T-helper 1 cell treated with Interleukin-12 subunit alpha and Interleukin-12 subunit beta and Interleukin-4 antibody, amounts not matched to agents 30 μg/mL and 1 μg/mL, for 36 hours (primary cell): ENCODE results near the gene GPR183.

Source experiments
- H3K27ac Mint-ChIP-seq: one replicate; pipeline ENCODE4 v1.8.0; 2021; ENCODE audit warnings: mild to moderate bottlenecking, mixed read lengths
- H3K27me3 Mint-ChIP-seq: one replicate; pipeline ENCODE4 v1.8.0; 2021; ENCODE audit warnings: low read depth, mixed read lengths
- H3K36me3 Mint-ChIP-seq: one replicate; pipeline ENCODE4 v1.8.0; 2021; ENCODE audit warnings: low read depth, mixed read lengths
- H3K4me1 Mint-ChIP-seq: one replicate; pipeline ENCODE4 v1.8.0; 2021; ENCODE audit warnings: low read depth, mixed read lengths
- H3K4me3 Mint-ChIP-seq: one replicate; pipeline ENCODE4 v1.8.0; 2021; ENCODE audit warnings: mild to moderate bottlenecking, moderate library complexity, mixed read lengths
- H3K9me3 Mint-ChIP-seq: one replicate; pipeline ENCODE4 v1.8.0; 2021; ENCODE audit warnings: mixed read lengths

Gene GPR183

DNA sequence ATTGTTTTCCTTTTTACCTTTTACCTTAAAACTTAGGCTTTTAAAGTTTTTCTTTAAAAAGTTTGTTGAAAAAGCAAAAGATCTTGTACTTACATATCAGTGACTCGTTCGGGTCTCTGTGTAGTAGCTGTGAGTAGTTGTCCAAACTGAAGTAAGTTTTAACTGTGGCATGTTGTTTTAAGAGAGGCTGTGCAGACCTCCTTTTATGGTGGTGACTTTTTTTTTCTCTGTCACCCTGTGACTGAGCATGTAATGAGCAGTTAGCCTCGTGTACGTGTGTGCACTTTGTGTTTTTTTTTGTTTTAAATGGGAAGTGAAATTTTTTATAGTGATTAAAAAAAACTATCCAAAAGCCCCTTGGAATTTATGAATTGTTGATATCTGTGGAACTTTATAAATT lies at the start of gene GPR183:
Gene GPR183, minus strand, starts transcription at position 153 of the 400 bp plus-strand sequence. CDS start 11,254 bp downstream, outside the sequence.
- Mint-ChIP-seq H3K36me3 (peaks cover 12% of the 10 kb centered on the region), H3K27me3 (no peaks in the 10 kb centered on the region), H3K27ac (peak within 1 kb of the TSS; percentile 90), H3K4me3 (peak within 1 kb of the TSS; percentile 85), H3K4me1 (peaks cover 71% of the 10 kb centered on the region), H3K9me3 (no peaks in the 10 kb centered on the region)

DNA sequence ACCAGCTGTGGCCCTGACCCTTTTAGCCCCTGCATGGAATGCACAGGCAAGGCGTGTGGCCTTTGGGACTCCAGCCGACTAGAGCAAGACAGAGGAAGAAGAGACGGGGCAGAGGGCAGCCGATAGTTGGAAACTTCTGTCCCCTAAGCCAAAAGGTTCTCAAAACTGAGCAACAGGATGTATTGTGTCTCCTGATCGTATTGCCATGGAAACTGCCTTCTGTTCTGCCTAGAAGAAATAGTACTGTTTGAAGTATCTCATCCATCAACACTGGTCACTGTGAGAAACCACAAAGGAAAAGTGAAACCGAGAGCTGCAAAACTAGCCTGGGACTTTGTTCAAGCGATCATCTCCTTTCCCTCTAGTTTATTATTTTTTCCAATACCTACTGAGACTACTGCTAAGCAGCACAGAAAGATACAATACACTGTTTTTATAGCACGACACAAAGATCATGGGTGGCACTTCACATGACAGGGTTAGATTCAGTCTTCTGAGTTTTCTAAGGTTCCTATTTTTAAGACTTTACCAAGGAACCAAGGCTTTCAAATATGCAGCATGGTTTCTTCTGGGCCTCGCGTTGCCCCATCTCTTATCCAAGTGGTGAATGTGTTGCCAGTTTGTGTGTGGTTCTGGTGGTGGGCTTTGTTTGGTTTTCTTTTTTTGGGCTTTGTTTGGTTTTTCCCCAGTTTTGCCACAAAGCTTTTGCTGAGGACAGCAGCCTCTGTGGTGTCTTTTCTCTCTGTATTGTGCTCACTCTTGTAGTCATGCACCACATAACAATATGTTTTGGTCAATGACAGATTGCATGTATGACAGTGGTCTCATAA lies 49.3 kb upstream of the GPR183 start:
- Mint-ChIP-seq H3K36me3 (peaks cover 52% of the 10 kb centered on the region), H3K4me3 (peak overlapping the region; percentile 63), H3K9me3 (no peaks in the 10 kb centered on the region), H3K4me1 (peaks cover 87% of the 10 kb centered on the region), H3K27ac (peak overlapping the region; percentile 97), H3K27me3 (peaks cover 3% of the 10 kb centered on the region)

DNA sequence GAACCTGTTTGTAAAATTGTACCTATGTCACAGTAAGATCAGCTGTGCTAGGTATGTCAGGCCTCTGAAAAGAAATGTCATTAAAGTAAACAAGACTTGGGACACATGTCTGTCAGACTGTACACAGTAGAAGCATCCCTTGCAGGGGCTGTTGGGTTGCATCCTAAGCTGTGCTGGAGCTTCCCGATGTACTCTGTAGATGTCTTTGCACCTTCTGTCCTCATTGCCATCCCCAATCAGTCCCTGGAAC lies 48.7 kb upstream of the GPR183 start:
- Mint-ChIP-seq H3K9me3 (no peaks in the 10 kb centered on the region), H3K4me1 (peaks cover 87% of the 10 kb centered on the region), H3K36me3 (peaks cover 54% of the 10 kb centered on the region), H3K27ac (peak overlapping the region; percentile 97), H3K27me3 (peaks cover 3% of the 10 kb centered on the region), H3K4me3 (peak overlapping the region; percentile 63)

GRCh38 chr13:99355267-99356011 lies 48.2 kb upstream of the GPR183 start:
- peaks cover 53% of the 10 kb centered on the region for H3K36me3 Mint-ChIP-seq
- H3K4me3 Mint-ChIP-seq, result peak overlapping the region; percentile 63
- H3K27ac Mint-ChIP-seq, result peak overlapping the region; percentile 97
- peaks cover 87% of the 10 kb centered on the region for H3K4me1 Mint-ChIP-seq
- H3K9me3 Mint-ChIP-seq, result no peaks in the 10 kb centered on the region
- peaks cover 3% of the 10 kb centered on the region for H3K27me3 Mint-ChIP-seq

DNA sequence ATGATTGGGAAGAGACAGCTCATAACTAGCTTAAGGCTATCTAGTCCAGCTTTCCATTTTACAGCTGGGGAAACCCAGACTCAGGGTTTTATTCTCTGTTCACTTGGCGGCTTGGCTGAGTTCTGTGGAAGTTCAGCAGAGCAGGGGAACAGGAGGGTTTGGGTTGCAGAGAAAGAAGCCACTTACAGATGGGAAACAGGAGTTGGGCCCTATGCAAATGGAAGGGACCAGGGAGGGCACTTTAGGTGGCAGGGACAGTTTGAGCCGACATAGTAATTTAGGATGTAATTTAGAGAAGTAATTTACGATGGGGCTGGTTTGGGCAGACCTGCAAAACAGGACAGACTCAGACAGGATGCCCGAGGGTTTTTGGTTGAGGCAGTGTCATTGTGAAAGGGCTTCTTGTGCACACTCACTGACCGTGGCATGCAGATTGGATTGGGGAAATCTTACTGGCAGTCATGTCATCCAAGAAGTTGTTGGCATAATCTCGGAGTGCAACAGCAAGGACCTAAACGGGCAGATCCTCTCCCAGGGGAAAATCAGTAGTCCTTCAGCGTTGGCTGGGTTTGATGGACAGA lies 47.3 kb upstream of the GPR183 start:
- Mint-ChIP-seq H3K27ac (peak overlapping the region; percentile 97), H3K4me3 (peak overlapping the region; percentile 45), H3K36me3 (peaks cover 50% of the 10 kb centered on the region), H3K4me1 (peaks cover 80% of the 10 kb centered on the region), H3K9me3 (no peaks in the 10 kb centered on the region), H3K27me3 (peaks cover 3% of the 10 kb centered on the region)

DNA sequence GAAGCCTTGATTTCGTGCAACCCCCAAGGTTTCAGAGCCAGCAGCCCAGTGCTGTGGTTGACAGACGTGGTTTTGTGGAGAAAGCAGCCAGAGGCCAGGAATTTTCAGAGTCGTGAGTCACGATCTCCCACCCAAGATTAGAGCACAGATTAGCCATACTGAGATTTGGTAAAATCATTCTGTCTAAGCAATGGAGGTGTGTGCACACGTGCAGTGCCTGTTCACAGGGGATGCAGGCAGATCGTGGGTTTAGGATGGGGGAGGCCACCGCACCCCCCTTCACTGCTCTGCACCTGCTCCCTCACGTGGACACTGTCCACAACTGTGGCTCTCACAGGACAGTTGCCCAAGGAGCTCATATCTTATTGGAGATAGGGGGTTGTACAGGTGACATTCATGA lies 46.6 kb upstream of the GPR183 start:
- peaks cover 3% of the 10 kb centered on the region for H3K27me3 Mint-ChIP-seq
- H3K36me3 Mint-ChIP-seq, result peaks cover 49% of the 10 kb centered on the region
- peak overlapping the region; percentile 97 for H3K27ac Mint-ChIP-seq
- H3K9me3 Mint-ChIP-seq, result no peaks in the 10 kb centered on the region
- peaks cover 74% of the 10 kb centered on the region for H3K4me1 Mint-ChIP-seq
- no peak overlapping the region for H3K4me3 Mint-ChIP-seq

DNA sequence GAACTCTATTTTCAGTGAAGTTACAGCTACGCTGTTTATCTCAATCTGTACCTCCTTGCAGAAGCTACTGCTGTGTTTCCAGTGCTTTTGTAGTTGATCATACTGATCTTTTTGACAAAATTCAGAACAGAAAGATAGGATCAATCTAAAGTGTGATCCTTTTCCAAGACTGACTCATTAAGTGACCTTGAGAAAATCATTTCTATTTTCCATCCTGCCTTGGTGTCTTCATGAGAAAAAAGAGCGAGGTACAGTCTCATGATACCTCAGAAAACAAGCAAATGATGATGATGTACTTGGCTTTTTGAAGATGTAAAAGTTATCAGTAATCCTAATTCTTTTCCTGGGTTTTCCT lies 46.0 kb upstream of the GPR183 start:
- Mint-ChIP-seq H3K4me3 (no peak overlapping the region), H3K36me3 (peaks cover 48% of the 10 kb centered on the region), H3K27ac (no peak overlapping the region), H3K27me3 (peaks cover 3% of the 10 kb centered on the region), H3K4me1 (peaks cover 72% of the 10 kb centered on the region), H3K9me3 (no peaks in the 10 kb centered on the region)

GRCh38 chr13:99352351-99353245 lies 45.4 kb upstream of the GPR183 start:
- Mint-ChIP-seq H3K36me3 (peaks cover 49% of the 10 kb centered on the region), H3K4me3 (no peak overlapping the region), H3K4me1 (peaks cover 70% of the 10 kb centered on the region), H3K27me3 (peaks cover 3% of the 10 kb centered on the region), H3K9me3 (no peaks in the 10 kb centered on the region), H3K27ac (peak overlapping the region; percentile 49)

GRCh38 chr13:99351772-99352171 lies 44.6 kb upstream of the GPR183 start:
- Mint-ChIP-seq H3K27ac (peak overlapping the region; percentile 13), H3K9me3 (no peaks in the 10 kb centered on the region), H3K36me3 (peaks cover 51% of the 10 kb centered on the region), H3K27me3 (peaks cover 3% of the 10 kb centered on the region), H3K4me3 (no peak overlapping the region), H3K4me1 (peaks cover 62% of the 10 kb centered on the region)

- Mint-ChIP-seq H3K27ac (no peak overlapping the region), H3K27me3 (peaks cover 3% of the 10 kb centered on the region), H3K9me3 (no peaks in the 10 kb centered on the region), H3K4me3 (no peak overlapping the region), H3K36me3 (peaks cover 53% of the 10 kb centered on the region), H3K4me1 (peaks cover 48% of the 10 kb centered on the region)
Measured at GRCh38 chr13:99350191-99350590, 43.0 kb upstream of the GPR183 start.

DNA sequence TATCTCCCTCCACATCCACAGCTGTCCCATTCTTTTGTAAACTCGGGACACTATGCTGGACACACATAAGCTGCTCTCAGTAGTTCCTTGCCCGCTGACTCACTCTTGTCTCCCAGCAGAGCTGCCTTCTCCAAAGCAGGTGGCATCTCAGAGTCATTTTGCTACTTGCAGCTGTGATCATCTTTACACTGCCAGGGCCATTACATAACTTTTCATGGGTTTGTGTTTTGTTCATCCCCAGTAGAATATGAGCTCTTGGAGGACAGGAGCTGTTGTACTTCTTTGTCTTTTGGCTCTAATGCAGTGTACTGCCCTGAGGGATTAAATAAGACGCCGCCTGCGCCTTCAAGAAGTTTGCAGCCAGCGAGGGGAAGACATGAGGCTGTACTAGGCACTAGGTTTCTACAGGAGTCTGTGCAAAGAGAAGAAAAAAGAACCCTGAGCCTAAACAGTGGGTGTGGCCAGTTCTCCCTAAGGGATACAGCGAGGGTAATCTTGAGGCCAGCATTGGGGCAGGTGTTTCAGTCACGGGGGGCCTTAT lies 40.8 kb upstream of the GPR183 start:
- Mint-ChIP-seq H3K4me3 (no peak overlapping the region), H3K27ac (no peak overlapping the region), H3K36me3 (peaks cover 55% of the 10 kb centered on the region), H3K4me1 (peaks cover 29% of the 10 kb centered on the region), H3K27me3 (peaks cover 3% of the 10 kb centered on the region), H3K9me3 (no peaks in the 10 kb centered on the region)

GRCh38 chr13:99347335-99347878 lies 40.2 kb upstream of the GPR183 start:
- Mint-ChIP-seq H3K36me3 (peaks cover 54% of the 10 kb centered on the region), H3K9me3 (no peaks in the 10 kb centered on the region), H3K4me3 (no peak overlapping the region), H3K4me1 (peaks cover 24% of the 10 kb centered on the region), H3K27me3 (peaks cover under 1% of the 10 kb centered on the region), H3K27ac (no peak overlapping the region)

DNA sequence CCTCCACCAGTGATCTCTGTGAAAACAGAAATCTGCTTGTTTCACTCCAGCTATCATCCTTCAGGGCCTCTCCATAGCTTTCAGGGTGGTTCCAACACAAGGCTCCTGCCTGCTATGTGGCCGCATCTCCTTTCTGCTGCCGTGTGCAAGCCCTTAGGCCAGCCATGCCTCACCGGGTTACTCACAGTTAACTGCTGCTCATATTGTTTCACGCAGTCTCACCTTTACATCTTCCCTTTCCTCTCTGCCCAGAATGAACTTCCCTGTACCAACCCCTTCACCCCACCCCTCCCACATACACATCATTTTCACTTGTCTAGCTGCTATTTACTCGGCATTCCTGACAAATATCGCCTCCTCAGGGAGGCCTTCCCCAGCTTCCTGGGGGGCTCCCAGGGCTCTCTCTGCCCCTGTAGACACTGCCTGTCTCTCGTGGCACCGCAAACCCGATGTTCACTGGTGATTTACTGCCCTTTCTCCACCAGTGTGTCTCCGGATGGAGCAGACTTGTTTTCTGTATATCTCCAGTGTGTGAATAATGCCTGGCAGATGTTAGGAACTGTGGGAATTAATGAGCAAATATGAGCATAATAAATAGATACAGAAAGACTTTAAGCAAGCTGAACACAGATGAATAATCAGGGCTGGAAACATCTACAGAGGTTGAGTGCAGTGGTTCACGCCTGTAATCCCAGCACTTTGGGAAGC lies 39.3 kb upstream of the GPR183 start:
- Mint-ChIP-seq H3K36me3 (peaks cover 51% of the 10 kb centered on the region), H3K27ac (no peak overlapping the region), H3K9me3 (no peaks in the 10 kb centered on the region), H3K4me1 (peaks cover 15% of the 10 kb centered on the region), H3K4me3 (no peak overlapping the region), H3K27me3 (no peaks in the 10 kb centered on the region)
